Endothelial cell of umbilical vein (primary cell): ENCODE data around the gene RPS5.

Experiments
- EZH2 ChIP-seq: IDR thresholded peaks from 2 replicates; pipeline ENCODE4 v1.6.1; 2012; ENCODE audit warnings: borderline replicate concordance, low read depth, mild to moderate bottlenecking, moderate library complexity, low read length, inconsistent platforms; ENCODE audit not compliant: severe bottlenecking
- MAX ChIP-seq: IDR thresholded peaks from 2 replicates; pipeline ENCODE4 v1.6.1; 2011; ENCODE audit not compliant: insufficient read depth, insufficient read length

GRCh38 chr19:58368561-58369360 is 18.3 kb upstream of the RPS5 start:
- no peak for TF ChIP-seq MAX
- no peak for TF ChIP-seq EZH2
